Measurements from ENCODE around the gene FAM184A. TPM values are rescaled to one million over a fixed set of nuclear protein-coding genes. Genes with fewer than 3 reads are reported as not detected.

FAM184A gene
- total RNA-seq: under 0.01 and 0.18 TPM in 2 replicates

GRCh38 chr6:119078376-119079282, at the start of gene FAM184A:
Gene FAM184A, minus strand, starts transcription at chr6:119078664. Its CDS starts 365 bp downstream, at chr6:119078299.

GRCh38 chr6:118934461-118935330, 143.8 kb downstream of the FAM184A start, which contains the start of gene MCM9:
Gene MCM9, minus strand, starts transcription at chr6:118935159. Its CDS starts 3,436 bp downstream, at chr6:118931723.

Other genes starting within 250 kb of the FAM184A start
- 16.4 and 24.3 TPM in 2 replicates for gene ASF1A, start 184.5 kb downstream of the FAM184A start, total RNA-seq
- gene MCM9, start 143.5 kb downstream of the FAM184A start, total RNA-seq: 8.7 and 11.2 TPM in 2 replicates